Neural progenitor cell (in vitro differentiated cells): ENCODE measurements around the gene GNAS. TPM values are rescaled to one million over a fixed set of nuclear protein-coding genes. Genes with fewer than 3 reads are reported as not detected.

ENCODE experiments used
- DNase-seq: peaks from one replicate; pipeline ENCODE4 v3.0.0-alpha.2; 2016; ENCODE audit warnings: low spot score
- H2AFZ ChIP-seq: fragments of 200-600 bp; sonication (generic); replicated peaks from 2 replicates; pipeline ENCODE4 v1.6.1; 2016; ENCODE audit warnings: antibody characterized with exemption
- H3F3A ChIP-seq: fragments of 200-600 bp; sonication (generic); 2 replicates; pipeline ENCODE4 v1.6.1; 2016; ENCODE audit warnings: antibody characterized with exemption, low read depth
- H3K27ac ChIP-seq: fragments of 200-600 bp; sonication (generic); 2 replicates; pipeline ENCODE4 v1.5.1; 2016; ENCODE audit warnings: mild to moderate bottlenecking
- H3K27me3 ChIP-seq: fragments of 200-600 bp; sonication (generic); 2 replicates; pipeline ENCODE4 v1.6.1; 2016; ENCODE audit warnings: mild to moderate bottlenecking, moderate library complexity
- H3K36me3 ChIP-seq: fragments of 200-600 bp; sonication (generic); 2 replicates; pipeline ENCODE4 v1.5.1; 2016
- H3K4me1 ChIP-seq: fragments of 200-600 bp; sonication (generic); 2 replicates; pipeline ENCODE4 v1.6.1; 2016; ENCODE audit warnings: mixed run types
- H3K4me2 ChIP-seq: fragments of 200-600 bp; sonication (generic); 2 replicates; pipeline ENCODE4 v1.6.1; 2016
- H3K4me3 ChIP-seq: fragments of 200-600 bp; sonication (generic); 2 replicates; pipeline ENCODE4 v1.5.1; 2016
- H3K79me2 ChIP-seq: fragments of 200-600 bp; sonication (generic); 2 replicates; pipeline ENCODE4 v1.6.1; 2016; ENCODE audit warnings: low read depth
- H3K9ac ChIP-seq: fragments of 200-600 bp; sonication (generic); 2 replicates; pipeline ENCODE4 v1.6.1; 2016
- H3K9me3 ChIP-seq: fragments of 200-600 bp; sonication (generic); 2 replicates; pipeline ENCODE4 v1.5.1; 2016; ENCODE audit warnings: low read depth
- H4K20me1 ChIP-seq: fragments of 200-600 bp; sonication (generic); 2 replicates; pipeline ENCODE4 v1.6.1; 2016; ENCODE audit warnings: low read depth
- H3K27ac Mint-ChIP-seq: 3 replicates; pipeline ENCODE4 v1.8.0; 2021; ENCODE audit warnings: mixed read lengths
- H3K27me3 Mint-ChIP-seq: 2 replicates; pipeline ENCODE4 v1.8.0; 2022; ENCODE audit warnings: low read depth, mild to moderate bottlenecking, inconsistent platforms, moderate library complexity, mixed read lengths; ENCODE audit not compliant: insufficient read depth
- H3K36me3 Mint-ChIP-seq: 3 replicates; pipeline ENCODE4 v1.8.0; 2021; ENCODE audit warnings: mixed read lengths
- H3K4me1 Mint-ChIP-seq: 3 replicates; pipeline ENCODE4 v1.8.0; 2021; ENCODE audit warnings: mixed read lengths
- H3K4me3 Mint-ChIP-seq: 3 replicates; pipeline ENCODE4 v1.8.0; 2021; ENCODE audit warnings: mild to moderate bottlenecking, moderate library complexity, mixed read lengths
- H3K9me3 Mint-ChIP-seq: 3 replicates; pipeline ENCODE4 v1.8.0; 2020; ENCODE audit warnings: mixed read lengths
- CTCF ChIP-seq: fragments of 200-600 bp; sonication (generic); IDR thresholded peaks from 2 replicates; pipeline ENCODE4 v1.5.1; 2017; ENCODE audit warnings: antibody characterized with exemption, mild to moderate bottlenecking
- EZH2 ChIP-seq: fragments of 200-600 bp; sonication (generic); IDR thresholded peaks from 2 replicates; pipeline ENCODE4 v1.6.1; 2017; ENCODE audit warnings: antibody characterized with exemption, mild to moderate bottlenecking, moderate library complexity
- EZH2phosphoT487 ChIP-seq: fragments of 200-600 bp; sonication (generic); IDR thresholded peaks from 2 replicates; pipeline ENCODE4 v1.6.1; 2017; ENCODE audit warnings: antibody characterized with exemption
- total RNA-seq: library from RNA; depleted of rRNA; stranded (reverse); fragments of >200 nt; gene quantifications from 2 replicates; pipeline ENCODE4 v1.2.3, GENCODE V29; 2015; ENCODE audit warnings: low replicate concordance

The GNAS gene
- total RNA-seq, 1 donor from 2014 or later: 794 TPM

GRCh38 chr20:58897488-58897887 lies 45.0 kb downstream of the GNAS start:
- no peaks in the 10 kb centered on the region for H3K9me3 ChIP-seq
- no peaks in the 10 kb centered on the region for H3K36me3 ChIP-seq
- H4K20me1 ChIP-seq: peaks cover 100% of the 10 kb centered on the region
- H3K9ac ChIP-seq: no peak overlapping the region
- H2AFZ ChIP-seq: no peak overlapping the region
- Mint-ChIP-seq H3K27me3 (peaks cover 4% of the 10 kb centered on the region), H3K4me3 (no peak overlapping the region), H3K4me1 (peaks cover 86% of the 10 kb centered on the region), H3K36me3 (peaks cover 21% of the 10 kb centered on the region), H3K27ac (peak overlapping the region; percentile 16), H3K9me3 (no peaks in the 10 kb centered on the region)
- peaks cover 100% of the 10 kb centered on the region for H3K79me2 ChIP-seq
- DNase-seq: no peak
- H3K4me1 ChIP-seq: peaks cover 85% of the 10 kb centered on the region
- H3K27me3 ChIP-seq: no peaks in the 10 kb centered on the region
- TF ChIP-seq EZH2phosphoT487 (no peak), EZH2 (no peak), CTCF (no peak)
- no peak overlapping the region for H3K4me3 ChIP-seq
- H3K4me2 ChIP-seq: peak overlapping the region; percentile 68
- H3F3A ChIP-seq: peaks cover 67% of the 10 kb centered on the region
- peak overlapping the region; percentile 71 for H3K27ac ChIP-seq

GRCh38 chr20:58898629-58899408 lies 46.3 kb downstream of the GNAS start:
- H3K27ac ChIP-seq: peak overlapping the region; percentile 71
- peak overlapping the region; percentile 68 for H3K4me2 ChIP-seq
- peaks cover 100% of the 10 kb centered on the region for H4K20me1 ChIP-seq
- no peak overlapping the region for H2AFZ ChIP-seq
- peaks cover 100% of the 10 kb centered on the region for H3K79me2 ChIP-seq
- Mint-ChIP-seq H3K36me3 (peaks cover 28% of the 10 kb centered on the region), H3K4me1 (peaks cover 81% of the 10 kb centered on the region), H3K27me3 (no peaks in the 10 kb centered on the region), H3K4me3 (no peak overlapping the region), H3K27ac (no peak overlapping the region), H3K9me3 (no peaks in the 10 kb centered on the region)
- DNase-seq: peak; percentile 66
- H3K4me3 ChIP-seq: peak overlapping the region; percentile 12
- H3F3A ChIP-seq: peaks cover 54% of the 10 kb centered on the region
- H3K9me3 ChIP-seq: no peaks in the 10 kb centered on the region
- peaks cover 3% of the 10 kb centered on the region for H3K36me3 ChIP-seq
- H3K9ac ChIP-seq: peak overlapping the region; percentile 1
- TF ChIP-seq EZH2phosphoT487 (no peak), CTCF (no peak), EZH2 (no peak)
- peaks cover 75% of the 10 kb centered on the region for H3K4me1 ChIP-seq
- no peaks in the 10 kb centered on the region for H3K27me3 ChIP-seq

- DNase-seq: no peak
- H3K27me3 ChIP-seq: no peaks in the 10 kb centered on the region
- H3K9ac ChIP-seq: no peak overlapping the region
- no peaks in the 10 kb centered on the region for H3K9me3 Mint-ChIP-seq
- no peak overlapping the region for H3K4me3 Mint-ChIP-seq
- H3K4me1 Mint-ChIP-seq: peaks cover 74% of the 10 kb centered on the region
- peaks cover 100% of the 10 kb centered on the region for H4K20me1 ChIP-seq
- H3K9me3 ChIP-seq: no peaks in the 10 kb centered on the region
- no peaks in the 10 kb centered on the region for H3K27me3 Mint-ChIP-seq
- peaks cover 60% of the 10 kb centered on the region for H3F3A ChIP-seq
- peaks cover 9% of the 10 kb centered on the region for H3K36me3 ChIP-seq
- peaks cover 68% of the 10 kb centered on the region for H3K4me1 ChIP-seq
- H2AFZ ChIP-seq: no peak overlapping the region
- no peak overlapping the region for H3K27ac ChIP-seq
- TF ChIP-seq EZH2: no peak
- TF ChIP-seq CTCF: no peak
- TF ChIP-seq EZH2phosphoT487: no peak
- no peak overlapping the region for H3K27ac Mint-ChIP-seq
- H3K4me3 ChIP-seq: peak overlapping the region; percentile 2
- H3K79me2 ChIP-seq: peaks cover 100% of the 10 kb centered on the region
- H3K4me2 ChIP-seq: peak overlapping the region; percentile 68
- peaks cover 31% of the 10 kb centered on the region for H3K36me3 Mint-ChIP-seq
Measured at GRCh38 chr20:58899512-58899911, 47.0 kb downstream of the GNAS start.
